ENCODE results near the gene DAO.
A peak's percentile ranks its signal among the peaks of the same experiment; 100 is the strongest.

DNA sequence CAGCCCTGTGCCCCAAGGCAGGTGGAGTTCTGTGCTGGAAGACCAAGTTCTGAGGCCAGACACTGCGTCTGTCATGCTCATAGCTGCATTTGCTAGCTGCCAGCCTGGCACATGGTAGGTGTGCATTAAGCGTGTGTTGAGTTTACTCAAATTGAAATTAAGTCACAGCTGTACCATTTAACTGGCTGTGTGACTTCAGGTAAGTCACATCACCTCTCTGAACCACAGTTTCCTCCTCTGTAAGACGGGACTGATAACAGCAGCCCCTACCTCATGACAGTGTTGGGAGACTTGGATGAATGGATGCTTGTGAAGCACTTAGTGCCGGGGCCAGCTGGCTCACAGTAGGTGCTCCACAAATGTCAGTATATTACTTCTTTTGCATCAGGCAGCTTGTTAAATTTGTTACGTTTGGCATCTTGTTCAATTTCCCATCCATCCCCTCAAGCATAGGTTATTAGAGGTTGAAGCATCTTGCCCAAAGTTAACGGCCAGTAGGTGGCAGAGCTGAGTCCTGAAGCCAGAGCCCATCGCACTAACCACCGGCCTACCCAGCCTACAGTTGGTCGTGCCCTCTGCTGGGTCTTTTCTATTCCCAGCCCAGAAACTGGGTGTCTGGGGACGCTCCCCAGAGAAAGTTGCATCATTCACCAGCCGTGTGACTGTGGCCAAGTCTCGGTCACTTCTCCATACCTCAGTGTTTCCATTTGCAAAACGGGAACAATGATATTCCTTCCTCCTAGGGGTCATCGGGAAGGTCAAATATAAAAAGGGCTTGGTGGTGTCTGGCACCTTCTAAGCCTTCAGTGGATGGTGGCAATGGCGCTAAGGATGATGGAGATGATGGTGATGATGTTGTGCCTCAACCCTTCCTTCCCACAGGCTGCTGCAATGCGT is 4.5 kb downstream of the DAO start:
- TF ChIP-seq, protein P1, sequence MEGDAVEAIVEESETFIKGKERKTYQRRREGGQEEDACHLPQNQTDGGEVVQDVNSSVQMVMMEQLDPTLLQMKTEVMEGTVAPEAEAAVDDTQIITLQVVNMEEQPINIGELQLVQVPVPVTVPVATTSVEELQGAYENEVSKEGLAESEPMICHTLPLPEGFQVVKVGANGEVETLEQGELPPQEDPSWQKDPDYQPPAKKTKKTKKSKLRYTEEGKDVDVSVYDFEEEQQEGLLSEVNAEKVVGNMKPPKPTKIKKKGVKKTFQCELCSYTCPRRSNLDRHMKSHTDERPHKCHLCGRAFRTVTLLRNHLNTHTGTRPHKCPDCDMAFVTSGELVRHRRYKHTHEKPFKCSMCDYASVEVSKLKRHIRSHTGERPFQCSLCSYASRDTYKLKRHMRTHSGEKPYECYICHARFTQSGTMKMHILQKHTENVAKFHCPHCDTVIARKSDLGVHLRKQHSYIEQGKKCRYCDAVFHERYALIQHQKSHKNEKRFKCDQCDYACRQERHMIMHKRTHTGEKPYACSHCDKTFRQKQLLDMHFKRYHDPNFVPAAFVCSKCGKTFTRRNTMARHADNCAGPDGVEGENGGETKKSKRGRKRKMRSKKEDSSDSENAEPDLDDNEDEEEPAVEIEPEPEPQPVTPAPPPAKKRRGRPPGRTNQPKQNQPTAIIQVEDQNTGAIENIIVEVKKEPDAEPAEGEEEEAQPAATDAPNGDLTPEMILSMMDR (IDR thresholded peaks at IDR 0.05; ENCODE audit: low read depth, low read length): peak; percentile 93
- no peak for TF ChIP-seq POLR2A (IDR thresholded peaks at IDR 0.05; ENCODE audit: extremely low read depth, insufficient read length)
